Loucy (cell line): ENCODE measurements around the gene SLC39A11.

Experiments
- EZH2phosphoT487 ChIP-seq: fragments of 200-600 bp; IDR thresholded peaks from 2 replicates; pipeline ENCODE4 v1.6.1; 2018; ENCODE audit warnings: antibody characterized with exemption, mild to moderate bottlenecking, moderate library complexity, borderline replicate concordance
- TF ChIP-seq, protein P1 (sequence below): fragments of 200-600 bp; sonication (generic); conservative IDR thresholded peaks from 2 replicates; pipeline ENCODE4 v1.5.1; 2014; ENCODE audit warnings: mild to moderate bottlenecking, antibody characterized with exemption, low read length

DNA sequence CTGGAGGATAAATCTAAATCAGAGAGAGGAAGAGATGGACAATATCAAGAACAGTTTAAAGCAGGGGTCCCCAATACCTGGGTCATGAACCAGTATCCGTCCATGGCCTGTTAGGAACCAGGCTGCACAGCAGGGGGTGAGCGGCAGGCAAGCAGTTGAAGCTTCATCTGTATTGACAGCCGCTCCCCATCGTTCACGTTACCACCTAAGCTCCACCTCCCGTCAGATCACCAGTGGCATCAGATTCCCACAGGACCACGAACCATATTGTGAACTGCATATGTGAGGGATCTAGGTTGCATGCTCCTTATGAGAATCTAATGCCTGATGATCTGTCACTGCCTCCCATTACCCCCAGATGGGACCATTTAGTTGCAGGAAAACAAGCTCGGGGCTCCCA lies 226.5 kb downstream of the SLC39A11 start:
- TF ChIP-seq, protein P1, sequence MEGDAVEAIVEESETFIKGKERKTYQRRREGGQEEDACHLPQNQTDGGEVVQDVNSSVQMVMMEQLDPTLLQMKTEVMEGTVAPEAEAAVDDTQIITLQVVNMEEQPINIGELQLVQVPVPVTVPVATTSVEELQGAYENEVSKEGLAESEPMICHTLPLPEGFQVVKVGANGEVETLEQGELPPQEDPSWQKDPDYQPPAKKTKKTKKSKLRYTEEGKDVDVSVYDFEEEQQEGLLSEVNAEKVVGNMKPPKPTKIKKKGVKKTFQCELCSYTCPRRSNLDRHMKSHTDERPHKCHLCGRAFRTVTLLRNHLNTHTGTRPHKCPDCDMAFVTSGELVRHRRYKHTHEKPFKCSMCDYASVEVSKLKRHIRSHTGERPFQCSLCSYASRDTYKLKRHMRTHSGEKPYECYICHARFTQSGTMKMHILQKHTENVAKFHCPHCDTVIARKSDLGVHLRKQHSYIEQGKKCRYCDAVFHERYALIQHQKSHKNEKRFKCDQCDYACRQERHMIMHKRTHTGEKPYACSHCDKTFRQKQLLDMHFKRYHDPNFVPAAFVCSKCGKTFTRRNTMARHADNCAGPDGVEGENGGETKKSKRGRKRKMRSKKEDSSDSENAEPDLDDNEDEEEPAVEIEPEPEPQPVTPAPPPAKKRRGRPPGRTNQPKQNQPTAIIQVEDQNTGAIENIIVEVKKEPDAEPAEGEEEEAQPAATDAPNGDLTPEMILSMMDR, result no peak
- TF ChIP-seq EZH2phosphoT487, result no peak
